HG03196 (cell line): ENCODE measurements around the gene PPDPF.

Experiments used
- ATAC-seq: cut with Tn5 transposase; IDR thresholded peaks from one replicate; pipeline ENCODE4 v1.9.1; 2021; ENCODE audit not compliant: unreplicated experiment

Gene PPDPF

GRCh38 chr20:63536241-63536977 lies 15.8 kb downstream of the PPDPF start:
- ATAC-seq: no peak

- ATAC-seq: peak; percentile 7
Measured at GRCh38 chr20:63536997-63537524, 16.5 kb downstream of the PPDPF start, which contains the start of gene PTK6. PTK6 (minus strand) TSS chr20:63537376; CDS start chr20:63537314, 62 bp downstream.

- ATAC-seq: peak; percentile 78
Measured at GRCh38 chr20:63537525-63538203, 17.1 kb downstream of the PPDPF start.

- no peak for ATAC-seq
Measured at GRCh38 chr20:63538204-63539091, 17.9 kb downstream of the PPDPF start.

- ATAC-seq: no peak
Measured at GRCh38 chr20:63539092-63539430, 18.5 kb downstream of the PPDPF start.

GRCh38 chr20:63539441-63540370 lies 19.1 kb downstream of the PPDPF start:
- ATAC-seq: no peak

GRCh38 chr20:63540417-63541186 lies 20.0 kb downstream of the PPDPF start:
- no peak for ATAC-seq

GRCh38 chr20:63541371-63541770 lies 20.8 kb downstream of the PPDPF start:
- ATAC-seq: no peak

- ATAC-seq: no peak
Measured at GRCh38 chr20:63542031-63542559, 21.5 kb downstream of the PPDPF start.

- no peak for ATAC-seq
Measured at GRCh38 chr20:63542696-63543095, 22.1 kb downstream of the PPDPF start.

GRCh38 chr20:63543131-63543530 lies 22.6 kb downstream of the PPDPF start:
- no peak for ATAC-seq

- ATAC-seq: no peak
Measured at GRCh38 chr20:63543733-63544132, 23.2 kb downstream of the PPDPF start.

GRCh38 chr20:63544241-63544957 lies 23.8 kb downstream of the PPDPF start:
- ATAC-seq: no peak

GRCh38 chr20:63544958-63545516 lies 24.5 kb downstream of the PPDPF start:
- ATAC-seq: no peak

- no peak for ATAC-seq
Measured at GRCh38 chr20:63545814-63546213, 25.2 kb downstream of the PPDPF start.

- ATAC-seq: no peak
Measured at GRCh38 chr20:63546256-63546955, 25.8 kb downstream of the PPDPF start.

GRCh38 chr20:63546956-63547724 lies 26.6 kb downstream of the PPDPF start:
- ATAC-seq: no peak
